HG03196 (cell line): Measurements from ENCODE around the gene FAM83C.

Experiments used
- ATAC-seq: cut with Tn5 transposase; IDR thresholded peaks from one replicate; pipeline ENCODE4 v1.9.1; 2021; ENCODE audit not compliant: unreplicated experiment

FAM83C gene

GRCh38 chr20:35238735-35239134 is 53.5 kb downstream of the FAM83C start:
- no peak for ATAC-seq

- ATAC-seq: no peak
Observed at GRCh38 chr20:35238170-35238569, 54.1 kb downstream of the FAM83C start.

- ATAC-seq: no peak
Observed at GRCh38 chr20:35237486-35237885, 54.7 kb downstream of the FAM83C start.

GRCh38 chr20:35235881-35236280 is 56.3 kb downstream of the FAM83C start:
- no peak for ATAC-seq
